ENCODE measurements around the gene MCF2L. TPM values are rescaled to one million over a fixed set of nuclear protein-coding genes. Genes with fewer than 3 reads are reported as not detected.
"Not testable (repeated sequence)": the region's sequence is repeated elsewhere in the genome, so short reads cannot be mapped to it uniquely, and the experiment has no call there.

Gene MCF2L
- polyA plus RNA-seq, 1 donor from 2014 or later: 88.0 TPM

- Histone ChIP-seq H3K79me2 (replicated peaks; ENCODE audit: insufficient read depth, low read length) (no peaks in the 10 kb centered on the region), H3K4me3 (ENCODE audit: low read length) (no peak overlapping the region), H3K36me3 (ENCODE audit: insufficient read depth, low read length) (no peaks in the 10 kb centered on the region), H2AFZ (ENCODE audit: low read depth, low read length) (no peak overlapping the region), H3F3A (ENCODE audit: insufficient read depth, low read length, poor library complexity, severe bottlenecking) (no peaks in the 10 kb centered on the region), H3K27ac (ENCODE audit: low read length) (no peak overlapping the region), H3K9me2 (ENCODE audit: insufficient read depth, low read length) (no peaks in the 10 kb centered on the region), H4K20me1 (ENCODE audit: insufficient read depth) (no peaks in the 10 kb centered on the region), H3K27me3 (ENCODE audit: insufficient read depth, low read depth, low read length) (no peaks in the 10 kb centered on the region), H3K4me2 (ENCODE audit: low read length) (no peak overlapping the region), H3K9me3 (ENCODE audit: low read length) (no peaks in the 10 kb centered on the region), H3K9ac (ENCODE audit: low read length) (no peak overlapping the region)
- TF ChIP-seq CTCF (IDR thresholded peaks at IDR 0.05; ENCODE audit: poor library complexity, severe bottlenecking) (no peak), RAD21 (conservative IDR thresholded peaks at IDR 0.05) (no peak), REST (IDR thresholded peaks at IDR 0.05; ENCODE audit: borderline replicate concordance) (no peak), POLR2AphosphoS5 (IDR thresholded peaks at IDR 0.05) (no peak), EZH2 (IDR thresholded peaks at IDR 0.05; ENCODE audit: borderline replicate concordance, insufficient read depth, low read length, poor library complexity, severe bottlenecking) (no peak), EP300 (conservative IDR thresholded peaks at IDR 0.05; ENCODE audit: poor library complexity, severe bottlenecking) (no peak), TAF1 (IDR thresholded peaks at IDR 0.05; ENCODE audit: low read depth) (no peak), MXI1 (conservative IDR thresholded peaks at IDR 0.05; ENCODE audit: poor library complexity, severe bottlenecking) (no peak), SMC3 (conservative IDR thresholded peaks at IDR 0.05; ENCODE audit: poor library complexity) (no peak)
These were observed 28.8 kb upstream of the MCF2L start for GRCh38 chr13:112940236-112940635.

DNA sequence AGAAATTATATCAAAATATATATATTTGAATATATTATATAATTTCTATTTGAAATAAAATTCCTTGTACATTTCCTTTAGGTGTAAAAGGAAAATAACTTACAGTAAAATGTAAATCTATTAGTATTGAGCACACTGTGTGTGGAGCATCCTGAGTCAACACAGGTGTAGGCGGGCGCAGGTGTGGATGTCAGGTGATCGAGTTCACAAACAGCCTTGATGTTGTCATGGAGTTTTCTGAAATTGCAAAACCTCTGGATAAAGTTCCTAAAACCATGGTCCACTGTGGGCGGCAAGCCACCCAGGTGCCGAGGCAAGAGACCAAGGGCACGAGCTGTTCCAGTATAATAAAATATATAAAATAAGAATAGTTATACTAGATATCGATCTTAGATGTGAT is 27.7 kb upstream of the MCF2L start:
- Histone ChIP-seq H2AFZ (ENCODE audit: low read depth, low read length) (no peak overlapping the region), H3K36me3 (ENCODE audit: insufficient read depth, low read length) (no peaks in the 10 kb centered on the region), H3K4me2 (ENCODE audit: low read length) (no peak overlapping the region), H3K9me2 (ENCODE audit: insufficient read depth, low read length) (no peaks in the 10 kb centered on the region), H3K9ac (ENCODE audit: low read length) (no peak overlapping the region), H3K4me3 (ENCODE audit: low read length) (no peak overlapping the region), H3F3A (ENCODE audit: insufficient read depth, low read length, poor library complexity, severe bottlenecking) (no peaks in the 10 kb centered on the region), H3K9me3 (ENCODE audit: low read length) (no peaks in the 10 kb centered on the region), H3K27me3 (ENCODE audit: insufficient read depth, low read depth, low read length) (no peaks in the 10 kb centered on the region), H3K79me2 (replicated peaks; ENCODE audit: insufficient read depth, low read length) (no peaks in the 10 kb centered on the region), H3K27ac (ENCODE audit: low read length) (no peak overlapping the region), H4K20me1 (ENCODE audit: insufficient read depth) (no peaks in the 10 kb centered on the region)
- TF ChIP-seq CTCF (IDR thresholded peaks at IDR 0.05; ENCODE audit: poor library complexity, severe bottlenecking) (no peak), EZH2 (IDR thresholded peaks at IDR 0.05; ENCODE audit: borderline replicate concordance, insufficient read depth, low read length, poor library complexity, severe bottlenecking) (no peak), REST (IDR thresholded peaks at IDR 0.05; ENCODE audit: borderline replicate concordance) (no peak), MXI1 (conservative IDR thresholded peaks at IDR 0.05; ENCODE audit: poor library complexity, severe bottlenecking) (no peak), EP300 (conservative IDR thresholded peaks at IDR 0.05; ENCODE audit: poor library complexity, severe bottlenecking) (no peak), SMC3 (conservative IDR thresholded peaks at IDR 0.05; ENCODE audit: poor library complexity) (no peak), POLR2AphosphoS5 (IDR thresholded peaks at IDR 0.05) (no peak), TAF1 (IDR thresholded peaks at IDR 0.05; ENCODE audit: low read depth) (no peak), RAD21 (conservative IDR thresholded peaks at IDR 0.05) (no peak)

- H3K4me3 ChIP-seq (ENCODE audit: low read length); H3K27me3 ChIP-seq (ENCODE audit: insufficient read depth, low read depth, low read length); H4K20me1 ChIP-seq (ENCODE audit: insufficient read depth); H3K27ac ChIP-seq (ENCODE audit: low read length); H3K79me2 ChIP-seq (replicated peaks; ENCODE audit: insufficient read depth, low read length); H3K36me3 ChIP-seq (ENCODE audit: insufficient read depth, low read length); H3K9me2 ChIP-seq (ENCODE audit: insufficient read depth, low read length); H3K9ac ChIP-seq (ENCODE audit: low read length); H3F3A ChIP-seq (ENCODE audit: insufficient read depth, low read length, poor library complexity, severe bottlenecking); H2AFZ ChIP-seq (ENCODE audit: low read depth, low read length); H3K9me3 ChIP-seq (ENCODE audit: low read length); H3K4me2 ChIP-seq (ENCODE audit: low read length): not testable (repeated sequence)
These were observed 27.2 kb upstream of the MCF2L start for GRCh38 chr13:112941765-112942164.

Measured in neural cell (in vitro differentiated cells).